ENCODE results near the gene TMEM9.

DNA sequence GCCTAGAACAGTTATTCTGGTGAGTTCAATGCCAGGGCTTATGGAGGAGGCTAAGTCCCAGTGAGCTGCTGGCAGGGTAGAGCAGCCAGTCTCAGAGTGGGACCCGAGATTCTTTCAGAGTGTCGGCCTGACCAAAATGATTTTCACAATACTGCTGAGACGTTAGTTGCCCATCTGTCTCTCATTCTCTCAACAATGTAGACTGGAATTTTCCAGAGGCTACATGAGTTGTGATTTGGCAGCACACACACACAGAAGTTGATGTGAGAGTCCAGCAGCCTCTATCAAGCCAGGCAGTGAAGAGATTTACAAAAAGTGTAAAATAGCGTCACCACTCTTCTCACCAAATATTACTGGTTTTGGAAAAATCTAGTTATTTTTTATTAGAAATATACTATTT lies 63.7 kb downstream of the TMEM9 start:
- TF ChIP-seq, protein P1, sequence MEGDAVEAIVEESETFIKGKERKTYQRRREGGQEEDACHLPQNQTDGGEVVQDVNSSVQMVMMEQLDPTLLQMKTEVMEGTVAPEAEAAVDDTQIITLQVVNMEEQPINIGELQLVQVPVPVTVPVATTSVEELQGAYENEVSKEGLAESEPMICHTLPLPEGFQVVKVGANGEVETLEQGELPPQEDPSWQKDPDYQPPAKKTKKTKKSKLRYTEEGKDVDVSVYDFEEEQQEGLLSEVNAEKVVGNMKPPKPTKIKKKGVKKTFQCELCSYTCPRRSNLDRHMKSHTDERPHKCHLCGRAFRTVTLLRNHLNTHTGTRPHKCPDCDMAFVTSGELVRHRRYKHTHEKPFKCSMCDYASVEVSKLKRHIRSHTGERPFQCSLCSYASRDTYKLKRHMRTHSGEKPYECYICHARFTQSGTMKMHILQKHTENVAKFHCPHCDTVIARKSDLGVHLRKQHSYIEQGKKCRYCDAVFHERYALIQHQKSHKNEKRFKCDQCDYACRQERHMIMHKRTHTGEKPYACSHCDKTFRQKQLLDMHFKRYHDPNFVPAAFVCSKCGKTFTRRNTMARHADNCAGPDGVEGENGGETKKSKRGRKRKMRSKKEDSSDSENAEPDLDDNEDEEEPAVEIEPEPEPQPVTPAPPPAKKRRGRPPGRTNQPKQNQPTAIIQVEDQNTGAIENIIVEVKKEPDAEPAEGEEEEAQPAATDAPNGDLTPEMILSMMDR (conservative IDR thresholded peaks at IDR 0.05; ENCODE audit: low read length), result no peak
- TF ChIP-seq EZH2phosphoT487 (IDR thresholded peaks at IDR 0.05; ENCODE audit: borderline replicate concordance, low read depth, low read length), result no peak

All from OCI-LY7 (cell line).